HG02840 (cell line): ENCODE results near the gene MYO7B.

Experiments used
- ATAC-seq: cut with Tn5 transposase; IDR thresholded peaks from one replicate; pipeline ENCODE4 v1.9.1; 2021; ENCODE audit warnings: mild to moderate bottlenecking, moderate library complexity, moderate number of reproducible peaks; ENCODE audit not compliant: unreplicated experiment, low FRiP score

Gene MYO7B

DNA sequence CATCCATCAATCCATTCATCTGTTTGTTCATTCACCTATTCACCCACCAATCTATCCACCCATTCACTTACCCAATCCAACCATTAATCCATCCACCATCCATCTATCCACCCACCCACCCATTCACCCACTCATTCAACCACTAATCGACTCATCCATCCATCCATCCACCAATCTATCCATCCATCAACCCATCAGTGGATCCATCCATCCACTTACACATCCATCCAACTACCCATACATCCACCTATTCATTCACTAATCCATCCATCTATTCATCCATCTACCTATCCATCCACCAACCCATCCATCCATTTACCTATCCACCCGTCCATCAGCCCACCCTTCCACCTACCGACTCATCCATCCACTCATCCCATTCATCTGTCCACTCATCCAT is 11.3 kb downstream of the MYO7B start:
- ATAC-seq: no peak

DNA sequence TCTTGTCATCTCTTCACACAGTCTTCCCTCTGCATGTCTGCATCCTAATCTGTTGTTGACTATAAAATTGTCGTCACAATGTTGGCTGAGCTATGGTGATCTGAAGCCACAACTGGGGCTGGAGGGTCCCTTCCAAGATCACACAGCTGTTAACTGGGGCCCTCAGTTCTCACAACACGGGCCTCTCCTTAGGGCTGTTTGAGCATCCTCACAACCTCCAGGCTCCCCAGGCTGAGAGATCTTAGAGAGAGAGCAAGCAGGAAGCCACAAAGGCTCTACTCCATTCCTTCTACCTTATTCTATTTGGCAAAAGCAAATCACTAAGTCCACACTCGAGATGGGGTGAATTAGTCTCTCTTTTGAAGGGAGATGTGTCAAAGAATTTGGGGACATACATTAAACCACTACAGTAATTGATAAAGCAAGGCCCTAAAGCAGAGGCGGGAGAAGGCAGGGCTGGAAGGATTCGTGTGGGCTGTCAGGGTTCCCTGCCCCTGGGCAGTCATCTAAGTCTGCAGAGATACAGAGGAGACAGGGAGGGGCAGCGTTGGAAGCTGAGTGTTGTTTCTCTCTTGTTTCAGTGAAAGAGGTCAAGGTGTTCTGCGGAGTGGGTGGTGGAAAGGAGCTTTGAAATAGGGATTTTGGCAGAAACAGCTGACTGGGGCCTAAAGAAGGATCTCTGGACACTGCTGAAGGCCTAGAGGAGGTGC is 15.9 kb downstream of the MYO7B start:
- no peak for ATAC-seq

GRCh38 chr2:127552336-127552735 is 16.9 kb downstream of the MYO7B start:
- ATAC-seq: no peak

DNA sequence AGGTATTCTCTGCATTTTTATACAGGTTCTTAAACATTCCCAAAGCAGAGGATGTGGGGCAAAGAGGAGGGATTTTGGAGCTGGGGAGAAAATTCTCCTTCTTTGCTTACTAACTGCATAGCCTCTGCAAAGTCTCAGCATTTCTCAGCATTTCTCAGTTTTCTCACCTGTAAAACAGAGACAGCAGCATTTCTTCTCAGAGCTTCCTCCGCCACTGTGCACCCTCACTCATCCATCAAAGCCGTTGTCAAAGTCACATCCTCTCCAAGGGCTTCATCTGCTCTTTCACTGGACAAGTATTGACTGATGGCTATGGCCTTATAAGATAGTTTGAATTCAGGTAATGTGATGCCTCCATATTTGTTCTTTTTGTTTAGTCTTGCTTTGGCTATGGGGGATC is 17.4 kb downstream of the MYO7B start:
- ATAC-seq: no peak

DNA sequence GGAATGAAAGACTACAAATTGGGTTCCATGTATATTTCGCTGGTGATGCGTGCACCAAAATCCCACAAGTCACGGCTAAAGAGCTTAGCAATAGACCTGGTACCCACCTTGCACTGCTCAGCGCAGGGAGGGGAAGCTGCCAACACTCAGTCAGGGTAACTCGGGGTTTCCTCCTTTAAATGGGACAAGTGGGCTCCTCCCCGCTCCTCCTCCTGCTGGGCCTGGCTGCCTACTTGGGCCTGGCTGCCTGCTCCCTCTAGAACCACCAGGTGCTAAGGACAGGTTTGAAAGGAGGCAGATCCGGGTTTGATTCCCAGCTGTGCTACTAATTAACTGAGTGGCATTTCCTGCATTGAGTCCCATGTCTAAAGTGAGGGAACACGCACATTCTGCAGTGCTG is 23.4 kb downstream of the MYO7B start:
- ATAC-seq: no peak

DNA sequence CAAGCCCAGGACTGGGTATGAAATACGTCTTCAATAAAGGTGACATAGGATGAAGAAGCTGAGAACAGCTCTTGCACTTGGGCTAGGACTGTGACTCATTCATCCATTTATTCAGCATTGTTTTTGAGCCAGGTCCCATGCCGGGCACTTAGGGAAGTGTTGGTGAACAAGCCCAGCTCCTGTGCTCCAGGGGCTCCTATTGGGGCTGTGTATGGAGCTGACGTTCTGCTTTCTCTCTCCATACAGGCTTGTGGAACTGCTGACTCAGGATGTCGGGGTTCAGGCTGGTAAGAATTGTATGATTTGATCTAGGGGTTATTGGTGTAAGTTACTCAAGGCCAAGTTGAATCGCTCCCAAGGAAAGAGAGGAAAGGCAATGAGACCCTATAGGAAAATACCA is 24.0 kb downstream of the MYO7B start:
- ATAC-seq: no peak

GRCh38 chr2:127560201-127560930 is 24.9 kb downstream of the MYO7B start:
- no peak for ATAC-seq

- ATAC-seq: no peak
These were observed 25.4 kb downstream of the MYO7B start for GRCh38 chr2:127560931-127561280.

DNA sequence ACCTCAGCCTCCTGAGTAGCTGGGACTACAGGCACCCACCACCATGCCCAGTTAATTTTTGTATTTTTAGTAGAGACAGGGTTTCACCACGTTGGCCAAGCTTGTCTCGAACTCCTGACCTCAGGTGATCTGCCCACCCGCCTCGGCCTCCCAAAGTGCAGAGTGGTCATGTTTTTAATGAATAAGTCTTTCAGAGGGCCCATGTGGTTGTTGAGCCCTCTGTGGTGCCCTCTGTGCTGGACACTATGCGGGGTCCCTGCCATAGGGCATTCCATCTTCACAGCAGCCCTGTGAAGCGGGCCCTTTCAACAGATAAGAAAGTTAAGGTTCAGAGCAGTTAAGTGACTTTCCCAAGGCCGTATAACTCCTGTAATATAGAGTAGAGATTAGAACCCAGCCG is 25.9 kb downstream of the MYO7B start:
- no peak for ATAC-seq

GRCh38 chr2:127562936-127563335 is 27.5 kb downstream of the MYO7B start:
- ATAC-seq: no peak

DNA sequence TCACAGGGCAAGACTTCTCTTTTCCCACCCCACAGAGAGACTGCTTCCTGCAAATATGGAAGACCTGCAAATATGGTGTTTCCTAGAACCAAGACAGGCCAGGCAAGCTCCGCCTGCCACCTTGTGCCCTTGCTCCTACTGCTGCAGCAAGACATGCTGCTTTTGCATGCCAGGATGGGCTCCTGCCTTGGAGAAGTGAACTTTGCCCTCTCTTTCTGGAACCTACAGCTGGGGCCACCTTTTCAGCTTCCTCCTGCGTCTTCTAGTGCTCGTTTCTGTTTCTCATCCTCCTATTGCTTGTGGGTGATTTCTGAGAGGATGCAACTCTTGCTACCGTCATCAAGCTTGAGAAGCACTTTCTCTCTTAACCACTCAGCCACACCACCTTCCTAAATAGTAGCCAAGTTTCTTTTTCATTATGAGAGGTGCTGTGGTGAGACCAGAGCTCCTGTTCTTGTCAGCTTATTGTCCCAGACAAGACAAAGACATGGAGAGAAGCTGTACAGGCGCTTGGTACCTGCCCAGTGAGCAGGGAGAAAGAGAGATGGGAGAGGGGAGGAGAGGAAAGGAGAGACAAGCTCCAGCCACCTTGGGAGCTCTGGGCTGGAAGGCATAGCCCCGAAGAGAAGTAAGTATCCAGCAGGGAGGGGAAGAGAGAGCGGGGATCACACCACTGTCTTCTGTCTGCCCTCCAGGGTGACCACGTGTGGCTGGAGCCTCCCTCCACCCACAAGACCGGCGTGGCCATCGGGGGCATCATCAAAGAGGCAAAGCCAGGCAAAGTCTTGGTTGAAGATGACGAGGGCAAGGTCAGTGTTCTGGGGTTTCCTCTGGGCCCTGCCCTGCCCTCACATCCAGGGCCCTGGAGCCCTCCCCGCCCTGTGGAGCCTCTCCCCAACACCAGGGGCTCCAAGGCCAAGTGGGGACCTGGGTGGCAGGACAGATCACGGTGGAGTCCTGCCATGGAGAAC is 28.3 kb downstream of the MYO7B start:
- ATAC-seq: peak; percentile 96

- no peak for ATAC-seq
These were observed 29.2 kb downstream of the MYO7B start for GRCh38 chr2:127564429-127565260.

GRCh38 chr2:127565261-127566138 is 30.0 kb downstream of the MYO7B start:
- no peak for ATAC-seq

GRCh38 chr2:127566139-127566417 is 30.6 kb downstream of the MYO7B start:
- no peak for ATAC-seq

GRCh38 chr2:127566576-127566975 is 31.1 kb downstream of the MYO7B start:
- ATAC-seq: no peak

- no peak for ATAC-seq
These were observed 31.9 kb downstream of the MYO7B start for GRCh38 chr2:127567351-127567854.

DNA sequence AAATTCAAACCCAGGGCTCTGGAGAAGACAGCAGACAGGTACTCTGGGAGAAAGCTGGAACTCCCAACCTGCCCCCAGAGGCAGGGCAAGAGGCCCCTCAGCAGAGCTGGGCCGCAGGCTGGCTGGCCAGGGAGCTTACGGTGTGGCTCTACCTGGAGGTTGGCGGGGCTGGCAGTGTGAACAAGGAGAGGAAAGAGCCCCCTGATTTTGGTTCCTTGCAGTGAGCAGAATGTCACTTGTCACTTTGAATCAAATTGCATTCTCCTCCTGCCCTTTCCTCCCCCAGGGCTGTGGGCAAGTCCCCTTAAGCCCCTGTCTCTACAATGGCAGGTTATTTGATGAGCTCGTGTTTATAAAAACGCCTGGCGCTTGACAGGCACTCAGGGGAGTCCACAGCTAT is 32.6 kb downstream of the MYO7B start:
- ATAC-seq: no peak

DNA sequence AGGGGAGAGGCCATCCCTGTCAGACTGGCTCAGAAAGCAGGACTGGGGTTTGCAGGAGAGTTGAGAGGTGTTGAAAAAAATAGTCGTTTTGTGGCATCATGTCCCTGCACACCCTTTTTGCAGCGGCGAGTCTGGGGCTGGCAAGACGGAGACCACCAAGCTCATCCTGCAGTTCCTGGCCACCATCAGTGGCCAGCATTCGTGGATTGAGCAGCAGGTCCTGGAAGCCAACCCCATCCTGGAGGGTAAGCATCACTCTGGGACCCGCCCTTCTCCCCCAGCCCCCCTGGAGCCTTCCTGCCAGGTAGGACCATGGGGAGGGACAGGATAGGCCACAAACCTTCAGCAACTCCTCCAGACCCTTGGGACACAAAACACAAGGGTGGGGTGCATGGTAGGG is 34.2 kb downstream of the MYO7B start:
- ATAC-seq: no peak
